Glutamatergic neuron (in vitro differentiated cells): ENCODE data around the gene BATF2. TPM values are rescaled to one million over a fixed set of nuclear protein-coding genes. Genes with fewer than 3 reads are reported as not detected.

ENCODE experiments used
- DNase-seq: peaks from one replicate; pipeline ENCODE4 v3.0.0; 2022
- H3K27ac Mint-ChIP-seq: one replicate; pipeline ENCODE4 v1.8.0; 2020; ENCODE audit warnings: mild to moderate bottlenecking, mixed read lengths, inconsistent platforms; ENCODE audit not compliant: unreplicated experiment
- H3K27me3 Mint-ChIP-seq: one replicate; pipeline ENCODE4 v1.8.0; 2020; ENCODE audit warnings: mild to moderate bottlenecking, moderate library complexity, mixed read lengths, inconsistent platforms; ENCODE audit not compliant: unreplicated experiment
- H3K36me3 Mint-ChIP-seq: one replicate; pipeline ENCODE4 v1.8.0; 2020; ENCODE audit warnings: mild to moderate bottlenecking, mixed read lengths, inconsistent platforms; ENCODE audit not compliant: unreplicated experiment
- H3K4me1 Mint-ChIP-seq: one replicate; pipeline ENCODE4 v1.8.0; 2020; ENCODE audit warnings: mild to moderate bottlenecking, low read depth, mixed read lengths, inconsistent platforms; ENCODE audit not compliant: unreplicated experiment
- H3K4me3 Mint-ChIP-seq: one replicate; pipeline ENCODE4 v1.8.0; 2020; ENCODE audit warnings: mild to moderate bottlenecking, mixed read lengths, inconsistent platforms; ENCODE audit not compliant: unreplicated experiment
- H3K9me3 Mint-ChIP-seq: one replicate; pipeline ENCODE4 v1.8.0; 2020; ENCODE audit warnings: mild to moderate bottlenecking, moderate library complexity, mixed read lengths, inconsistent platforms; ENCODE audit not compliant: unreplicated experiment
- total RNA-seq: library from RNA; stranded (reverse); fragmentation: NEBNext Ultra II Directional; extraction: Animal tissue kit (Norgen Biotek cat#: 25700); gene quantifications from one replicate; pipeline ENCODE4 v1.2.1, GENCODE V29; 2021; ENCODE audit not compliant: unreplicated experiment
- TF ChIP-seq, protein P1 (sequence below): fragments of 200-600 bp; sonication (generic); IDR thresholded peaks from one replicate; pipeline ENCODE4 v1.5.0; 2021; ENCODE audit not compliant: partially characterized antibody, unreplicated experiment

Gene BATF2
- total RNA-seq, 1 donor from 2014 or later: not detected

DNA sequence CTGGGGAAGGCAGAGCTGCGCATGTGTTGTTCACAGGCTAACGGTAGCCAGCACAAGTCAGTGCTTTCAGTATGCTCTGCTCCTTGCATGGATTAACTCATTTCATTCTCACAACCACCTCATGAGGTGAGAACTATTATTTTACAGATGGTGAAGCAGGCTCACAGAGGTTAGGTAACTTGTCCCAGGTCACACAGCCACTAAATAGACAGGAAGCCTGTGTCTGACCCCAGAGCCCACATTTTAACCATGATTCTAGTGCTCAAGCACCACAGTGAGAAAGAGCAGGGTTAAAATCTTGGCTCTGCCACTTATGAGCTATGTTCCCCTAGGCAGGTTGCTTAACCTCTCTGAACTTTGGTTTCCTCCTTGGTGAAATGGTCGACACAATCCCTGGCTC lies 24.2 kb upstream of the BATF2 start:
- no peak for DNase-seq
- H3K4me3 Mint-ChIP-seq: no peak overlapping the region
- H3K4me1 Mint-ChIP-seq: peaks cover 3% of the 10 kb centered on the region
- peaks cover 2% of the 10 kb centered on the region for H3K27me3 Mint-ChIP-seq
- peaks cover 4% of the 10 kb centered on the region for H3K36me3 Mint-ChIP-seq
- H3K27ac Mint-ChIP-seq: no peak overlapping the region
- TF ChIP-seq, protein P1, sequence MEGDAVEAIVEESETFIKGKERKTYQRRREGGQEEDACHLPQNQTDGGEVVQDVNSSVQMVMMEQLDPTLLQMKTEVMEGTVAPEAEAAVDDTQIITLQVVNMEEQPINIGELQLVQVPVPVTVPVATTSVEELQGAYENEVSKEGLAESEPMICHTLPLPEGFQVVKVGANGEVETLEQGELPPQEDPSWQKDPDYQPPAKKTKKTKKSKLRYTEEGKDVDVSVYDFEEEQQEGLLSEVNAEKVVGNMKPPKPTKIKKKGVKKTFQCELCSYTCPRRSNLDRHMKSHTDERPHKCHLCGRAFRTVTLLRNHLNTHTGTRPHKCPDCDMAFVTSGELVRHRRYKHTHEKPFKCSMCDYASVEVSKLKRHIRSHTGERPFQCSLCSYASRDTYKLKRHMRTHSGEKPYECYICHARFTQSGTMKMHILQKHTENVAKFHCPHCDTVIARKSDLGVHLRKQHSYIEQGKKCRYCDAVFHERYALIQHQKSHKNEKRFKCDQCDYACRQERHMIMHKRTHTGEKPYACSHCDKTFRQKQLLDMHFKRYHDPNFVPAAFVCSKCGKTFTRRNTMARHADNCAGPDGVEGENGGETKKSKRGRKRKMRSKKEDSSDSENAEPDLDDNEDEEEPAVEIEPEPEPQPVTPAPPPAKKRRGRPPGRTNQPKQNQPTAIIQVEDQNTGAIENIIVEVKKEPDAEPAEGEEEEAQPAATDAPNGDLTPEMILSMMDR: no peak
- peaks cover 2% of the 10 kb centered on the region for H3K9me3 Mint-ChIP-seq

DNA sequence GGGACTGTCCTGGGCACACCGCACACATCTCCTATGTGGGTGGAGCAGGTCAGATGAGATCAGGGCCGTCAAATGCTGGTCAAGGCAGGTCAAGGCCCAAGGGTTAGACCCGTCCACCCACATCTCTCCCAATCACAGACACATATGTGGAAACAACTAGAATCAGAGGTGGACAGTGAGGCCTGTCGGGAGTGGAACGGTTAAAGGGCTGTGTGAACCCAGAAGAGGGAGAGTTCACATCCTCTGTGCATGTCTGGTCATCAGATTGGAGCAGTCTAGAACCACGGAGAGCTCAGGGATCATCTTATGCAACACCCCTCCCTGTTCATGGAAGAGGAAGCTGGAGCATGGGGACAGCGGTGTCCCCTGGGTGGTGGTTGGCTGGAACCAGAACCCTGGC lies 23.1 kb upstream of the BATF2 start:
- TF ChIP-seq, protein P1: no peak
- peaks cover 2% of the 10 kb centered on the region for H3K27me3 Mint-ChIP-seq
- peaks cover 3% of the 10 kb centered on the region for H3K4me1 Mint-ChIP-seq
- H3K9me3 Mint-ChIP-seq: peaks cover 2% of the 10 kb centered on the region
- H3K4me3 Mint-ChIP-seq: no peak overlapping the region
- peaks cover 4% of the 10 kb centered on the region for H3K36me3 Mint-ChIP-seq
- no peak overlapping the region for H3K27ac Mint-ChIP-seq
- no peak for DNase-seq

DNA sequence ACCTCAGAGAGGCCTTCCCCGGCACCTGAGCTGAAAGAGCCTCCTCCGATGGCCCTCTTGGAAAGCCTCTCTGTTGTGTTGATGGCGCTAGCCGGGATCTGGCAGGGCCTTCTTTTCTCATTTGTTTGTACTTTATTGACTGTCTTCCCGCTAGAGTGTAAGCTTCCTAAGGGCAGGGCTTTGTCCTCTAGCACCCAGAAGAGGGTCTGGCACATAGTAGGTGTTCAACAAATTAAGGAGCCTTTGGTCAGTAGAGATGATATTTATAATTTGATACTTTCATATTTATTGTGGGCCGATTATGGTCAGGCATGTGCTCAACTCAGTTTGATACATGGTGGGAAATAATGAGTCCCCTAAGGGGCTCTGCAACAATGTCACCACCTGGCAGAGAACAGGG lies 21.2 kb upstream of the BATF2 start:
- Mint-ChIP-seq H3K9me3 (peaks cover 2% of the 10 kb centered on the region), H3K36me3 (peaks cover 4% of the 10 kb centered on the region), H3K4me3 (no peak overlapping the region), H3K4me1 (peaks cover 7% of the 10 kb centered on the region), H3K27ac (no peak overlapping the region), H3K27me3 (peaks cover 2% of the 10 kb centered on the region)
- no peak for DNase-seq
- TF ChIP-seq, protein P1: no peak

DNA sequence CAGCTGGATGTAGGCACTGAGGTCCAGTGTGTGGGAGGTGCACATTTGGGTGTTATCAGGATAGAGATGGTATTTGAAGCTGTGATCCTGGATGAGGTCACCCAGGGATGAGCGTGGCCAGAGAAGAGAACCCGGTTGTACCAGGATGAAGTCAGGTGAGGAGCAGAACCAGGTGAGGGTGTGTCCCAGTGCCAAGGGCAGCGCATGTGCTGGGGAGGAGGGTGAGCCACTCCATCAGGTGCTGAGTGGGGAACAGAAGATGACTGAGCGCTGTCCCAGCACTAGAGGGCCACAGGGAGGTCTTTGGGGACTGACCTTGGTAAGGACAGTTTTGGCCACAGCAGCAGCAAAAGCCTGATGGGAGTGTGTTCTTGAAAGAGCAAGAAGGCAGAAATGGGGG lies 19.9 kb upstream of the BATF2 start:
- no peak for DNase-seq
- peak overlapping the region; percentile 9 for H3K4me3 Mint-ChIP-seq
- peaks cover 5% of the 10 kb centered on the region for H3K4me1 Mint-ChIP-seq
- peaks cover 4% of the 10 kb centered on the region for H3K36me3 Mint-ChIP-seq
- TF ChIP-seq, protein P1: no peak
- peaks cover 2% of the 10 kb centered on the region for H3K27me3 Mint-ChIP-seq
- H3K9me3 Mint-ChIP-seq: peaks cover 2% of the 10 kb centered on the region
- peak overlapping the region; percentile 2 for H3K27ac Mint-ChIP-seq

DNA sequence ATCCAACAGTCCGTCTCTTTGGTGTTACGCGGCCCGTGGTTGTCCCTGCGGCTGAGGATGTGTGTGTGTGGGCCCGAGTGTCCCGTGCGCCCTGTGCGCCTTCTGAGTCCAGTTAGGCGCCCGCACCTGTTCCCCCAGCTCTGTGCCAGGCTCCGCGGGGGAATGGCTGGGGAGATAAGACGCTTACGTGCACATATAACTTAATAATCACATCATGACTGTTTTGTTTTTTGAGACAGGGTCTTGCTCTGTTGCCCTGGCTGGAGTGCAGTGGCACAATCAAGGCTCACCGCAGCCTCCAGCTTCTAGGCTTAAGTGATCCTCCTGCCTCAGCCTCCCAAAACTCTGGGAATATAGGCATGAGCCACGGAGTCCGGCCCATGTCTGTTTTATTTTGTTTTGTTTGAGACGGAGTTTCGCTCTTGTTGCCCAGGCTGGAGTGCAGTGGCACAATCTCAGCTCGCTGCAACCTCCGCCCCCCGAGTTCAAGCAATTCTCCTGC lies 18.0 kb upstream of the BATF2 start:
- H3K27ac Mint-ChIP-seq: peak overlapping the region; percentile 86
- peaks cover under 1% of the 10 kb centered on the region for H3K27me3 Mint-ChIP-seq
- no peak for DNase-seq
- H3K4me3 Mint-ChIP-seq: peak overlapping the region; percentile 89
- peaks cover 2% of the 10 kb centered on the region for H3K9me3 Mint-ChIP-seq
- peaks cover 4% of the 10 kb centered on the region for H3K36me3 Mint-ChIP-seq
- peaks cover 5% of the 10 kb centered on the region for H3K4me1 Mint-ChIP-seq
- TF ChIP-seq, protein P1: no peak
